Neural progenitor cell (in vitro differentiated cells): ENCODE data around the gene ESYT2.

ENCODE experiments used
- EZH2 ChIP-seq: fragments of 200-600 bp; sonication (generic); IDR thresholded peaks from 2 replicates; pipeline ENCODE4 v1.6.1; 2017; ENCODE audit warnings: antibody characterized with exemption, mild to moderate bottlenecking, moderate library complexity
- TF ChIP-seq, protein P1 (sequence below): fragments of 200-600 bp; sonication (generic); IDR thresholded peaks from 2 replicates; pipeline ENCODE4 v1.5.1; 2017; ENCODE audit warnings: antibody characterized with exemption, mild to moderate bottlenecking

DNA sequence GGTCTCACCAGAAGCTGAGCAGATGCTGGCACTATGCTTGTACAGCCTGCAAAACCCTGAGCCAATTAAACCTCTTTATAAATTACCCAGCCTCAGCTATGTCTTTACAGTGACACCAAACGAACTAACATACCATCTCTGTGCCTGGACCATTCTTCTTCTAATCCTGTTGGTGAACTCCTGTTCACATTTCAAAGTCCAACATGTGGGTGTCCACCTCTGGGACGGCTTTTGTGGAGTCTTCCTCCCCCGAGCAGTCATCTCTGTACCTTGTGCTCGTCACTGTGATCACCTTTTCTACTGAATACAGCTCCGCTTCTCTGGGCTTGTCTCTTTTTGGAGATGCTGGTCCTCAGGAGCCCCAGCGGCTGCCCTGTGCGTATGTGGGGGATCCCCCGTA, 7.4 kb upstream of the ESYT2 start:
- TF ChIP-seq, protein P1, sequence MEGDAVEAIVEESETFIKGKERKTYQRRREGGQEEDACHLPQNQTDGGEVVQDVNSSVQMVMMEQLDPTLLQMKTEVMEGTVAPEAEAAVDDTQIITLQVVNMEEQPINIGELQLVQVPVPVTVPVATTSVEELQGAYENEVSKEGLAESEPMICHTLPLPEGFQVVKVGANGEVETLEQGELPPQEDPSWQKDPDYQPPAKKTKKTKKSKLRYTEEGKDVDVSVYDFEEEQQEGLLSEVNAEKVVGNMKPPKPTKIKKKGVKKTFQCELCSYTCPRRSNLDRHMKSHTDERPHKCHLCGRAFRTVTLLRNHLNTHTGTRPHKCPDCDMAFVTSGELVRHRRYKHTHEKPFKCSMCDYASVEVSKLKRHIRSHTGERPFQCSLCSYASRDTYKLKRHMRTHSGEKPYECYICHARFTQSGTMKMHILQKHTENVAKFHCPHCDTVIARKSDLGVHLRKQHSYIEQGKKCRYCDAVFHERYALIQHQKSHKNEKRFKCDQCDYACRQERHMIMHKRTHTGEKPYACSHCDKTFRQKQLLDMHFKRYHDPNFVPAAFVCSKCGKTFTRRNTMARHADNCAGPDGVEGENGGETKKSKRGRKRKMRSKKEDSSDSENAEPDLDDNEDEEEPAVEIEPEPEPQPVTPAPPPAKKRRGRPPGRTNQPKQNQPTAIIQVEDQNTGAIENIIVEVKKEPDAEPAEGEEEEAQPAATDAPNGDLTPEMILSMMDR: no peak
- TF ChIP-seq EZH2: no peak
